Astrocyte of the cerebellum (primary cell): ENCODE results near the gene BAHCC1.

ENCODE experiments used
- DNase-seq: peaks from one replicate; pipeline ENCODE4 v3.0.0-alpha.2; 2011; ENCODE audit warnings: low read depth
- H3K4me3 ChIP-seq: 2 replicates; pipeline ENCODE4 v1.5.1; 2011; ENCODE audit warnings: mild to moderate bottlenecking, low read depth, low read length, moderate library complexity
- in situ Hi-C: cut with HindIII; loops from 2 replicates; pipeline ENCODE4 v1.10.0; 2017; ENCODE audit warnings: low sequenced_read_pairs
- TF ChIP-seq, protein P1 (sequence below): IDR thresholded peaks from 2 replicates; pipeline ENCODE4 v1.5.1; 2012; ENCODE audit warnings: low read length, low read depth, moderate library complexity, mild to moderate bottlenecking; ENCODE audit errors: missing control alignments

The BAHCC1 gene

DNA sequence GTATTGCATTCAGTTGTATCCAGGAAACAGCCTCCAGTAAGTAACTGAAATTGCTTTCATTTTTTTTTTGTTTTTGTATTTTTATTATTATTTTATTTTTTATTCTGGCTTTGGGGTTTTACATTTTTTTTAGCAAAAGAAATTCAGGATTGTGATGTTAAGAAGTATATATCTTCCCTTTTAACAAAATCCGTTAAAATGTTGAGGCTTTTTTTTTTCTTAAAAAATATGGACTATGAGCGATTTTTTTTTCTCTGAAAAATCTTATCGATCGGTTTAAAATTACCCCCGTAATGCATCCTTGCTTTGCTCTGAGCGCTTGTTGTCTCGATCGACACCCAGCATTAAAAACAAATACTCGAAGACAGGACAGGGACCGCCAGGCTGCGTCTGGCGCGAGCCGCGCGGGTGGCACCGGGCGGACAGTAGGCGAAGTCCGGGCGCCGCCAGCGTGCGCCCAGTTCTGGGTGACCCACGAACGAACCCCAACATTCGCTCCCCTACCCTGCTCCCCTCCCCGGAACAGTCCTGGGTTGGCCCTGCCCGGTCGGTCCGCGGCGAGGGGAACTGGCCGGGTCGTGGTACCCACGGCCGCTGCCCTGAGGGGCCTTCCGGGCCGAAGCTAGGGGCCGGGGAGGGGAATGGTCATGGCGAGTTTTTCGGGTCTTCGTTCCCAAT is 482 bp downstream of the BAHCC1 start:
- TF ChIP-seq, protein P1, sequence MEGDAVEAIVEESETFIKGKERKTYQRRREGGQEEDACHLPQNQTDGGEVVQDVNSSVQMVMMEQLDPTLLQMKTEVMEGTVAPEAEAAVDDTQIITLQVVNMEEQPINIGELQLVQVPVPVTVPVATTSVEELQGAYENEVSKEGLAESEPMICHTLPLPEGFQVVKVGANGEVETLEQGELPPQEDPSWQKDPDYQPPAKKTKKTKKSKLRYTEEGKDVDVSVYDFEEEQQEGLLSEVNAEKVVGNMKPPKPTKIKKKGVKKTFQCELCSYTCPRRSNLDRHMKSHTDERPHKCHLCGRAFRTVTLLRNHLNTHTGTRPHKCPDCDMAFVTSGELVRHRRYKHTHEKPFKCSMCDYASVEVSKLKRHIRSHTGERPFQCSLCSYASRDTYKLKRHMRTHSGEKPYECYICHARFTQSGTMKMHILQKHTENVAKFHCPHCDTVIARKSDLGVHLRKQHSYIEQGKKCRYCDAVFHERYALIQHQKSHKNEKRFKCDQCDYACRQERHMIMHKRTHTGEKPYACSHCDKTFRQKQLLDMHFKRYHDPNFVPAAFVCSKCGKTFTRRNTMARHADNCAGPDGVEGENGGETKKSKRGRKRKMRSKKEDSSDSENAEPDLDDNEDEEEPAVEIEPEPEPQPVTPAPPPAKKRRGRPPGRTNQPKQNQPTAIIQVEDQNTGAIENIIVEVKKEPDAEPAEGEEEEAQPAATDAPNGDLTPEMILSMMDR: no peak
- in situ Hi-C loops: loop anchor here (10.0 kb wide), 1 partner anchor 111 kb away; no protein-coding TSS in a partner anchor
- DNase-seq: no peak
- H3K4me3 ChIP-seq: peak overlapping the region; percentile 72

DNA sequence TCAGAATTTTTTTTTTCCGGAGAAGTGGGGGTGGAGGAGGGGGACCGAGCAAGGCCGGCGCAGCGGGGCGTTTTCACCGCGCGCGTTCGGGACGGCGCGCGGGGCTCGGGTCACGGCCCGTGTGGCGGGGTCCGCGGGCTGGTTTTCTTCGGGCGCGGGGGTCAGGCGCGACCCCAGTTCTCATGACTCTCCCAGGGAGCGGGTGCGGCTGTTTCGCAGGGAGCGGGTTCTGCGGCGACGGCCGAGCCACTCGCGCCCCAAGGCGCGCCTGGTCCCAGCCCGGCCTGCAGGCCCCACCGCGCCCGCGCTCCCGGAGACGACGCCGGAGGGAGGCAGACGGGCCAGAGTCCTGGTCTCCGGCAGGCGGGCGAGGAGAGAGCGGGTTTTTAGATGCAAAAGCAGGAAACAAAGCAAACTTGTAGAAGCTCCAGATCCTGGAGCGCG is 1.0 kb downstream of the BAHCC1 start:
- in situ Hi-C loops: loop anchor here (10.0 kb wide), 1 partner anchor 111 kb away; no protein-coding TSS in a partner anchor
- no peak for DNase-seq
- H3K4me3 ChIP-seq: peak overlapping the region; percentile 72
- TF ChIP-seq, protein P1: no peak

DNA sequence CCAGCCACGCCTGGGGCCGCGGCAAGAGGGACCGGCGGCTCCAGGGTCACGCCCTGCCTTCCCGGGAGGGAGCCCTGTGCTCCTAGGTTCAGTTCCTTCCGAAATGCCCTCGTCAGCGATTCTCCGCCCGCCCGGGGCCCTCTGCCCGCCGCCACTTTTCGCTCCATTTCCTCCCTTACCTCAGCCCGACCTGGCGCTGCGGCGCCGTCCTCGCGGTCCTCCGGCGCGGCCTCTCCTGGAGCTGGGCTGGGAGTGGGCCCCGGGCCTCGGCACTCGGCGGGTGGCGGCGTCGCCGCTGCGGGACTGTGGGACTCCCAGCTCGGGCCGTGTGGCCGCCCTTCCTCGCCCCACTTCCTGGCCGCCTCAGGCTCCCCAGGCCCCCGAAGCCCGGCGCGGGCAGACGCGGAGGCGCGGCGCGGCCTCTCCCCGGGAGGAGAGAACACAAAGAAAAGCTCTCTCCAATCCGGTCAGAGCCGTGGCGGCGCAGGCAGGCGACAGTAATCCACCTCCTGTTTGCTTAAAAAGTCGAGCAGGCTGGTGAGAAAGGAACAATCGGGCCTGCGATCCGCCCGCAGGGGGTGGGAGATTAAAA is 1.6 kb downstream of the BAHCC1 start:
- in situ Hi-C loops: loop anchor here (10.0 kb wide), 1 partner anchor 112 kb away; no protein-coding TSS in a partner anchor
- TF ChIP-seq, protein P1: no peak
- H3K4me3 ChIP-seq: peak overlapping the region; percentile 72
- no peak for DNase-seq

DNA sequence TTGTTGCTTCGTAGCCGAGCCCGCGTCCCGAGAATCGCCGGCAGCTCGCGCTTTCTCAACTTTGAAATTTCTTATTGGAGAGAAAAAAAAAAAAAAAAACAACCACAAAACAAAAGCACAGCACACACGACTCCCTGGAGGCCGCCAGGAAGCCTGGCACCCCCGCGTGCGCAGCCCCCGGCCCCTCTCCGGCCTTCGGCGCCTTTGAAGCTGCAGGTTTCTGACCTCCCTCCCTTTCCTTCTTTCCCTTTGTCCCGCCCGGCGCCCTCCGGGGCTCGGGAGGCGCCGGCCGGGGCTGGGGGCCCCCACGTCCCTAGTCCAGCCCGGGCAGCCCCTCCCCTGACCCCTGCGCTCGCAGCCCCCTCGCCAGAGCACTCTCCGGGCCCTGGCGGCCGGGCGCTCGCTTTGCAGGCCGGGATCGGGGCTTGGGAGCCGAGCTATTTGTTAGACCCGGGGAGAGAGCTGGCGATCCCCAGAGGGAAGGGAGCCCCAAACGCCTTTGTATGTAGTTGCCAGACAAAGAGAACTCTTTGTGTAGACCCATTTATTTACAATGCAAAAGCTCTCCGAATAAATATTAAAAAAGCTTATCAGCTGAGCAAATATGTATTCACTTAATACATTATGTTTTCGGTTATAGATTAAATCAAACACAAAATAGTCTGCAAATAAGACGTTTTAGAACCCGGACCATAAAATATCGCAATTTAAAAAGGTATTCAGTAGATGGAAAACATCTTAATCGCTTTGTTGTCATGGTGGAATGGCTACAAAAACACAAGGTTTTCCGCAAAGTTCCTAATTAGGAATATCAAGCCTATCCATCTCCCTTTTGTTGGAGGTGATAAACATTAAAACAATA is 2.3 kb downstream of the BAHCC1 start:
- peak overlapping the region; percentile 72 for H3K4me3 ChIP-seq
- DNase-seq: no peak
- TF ChIP-seq, protein P1: peak; percentile 27
- in situ Hi-C loops: loop anchor here (10.0 kb wide), 1 partner anchor 113 kb away; no protein-coding TSS in a partner anchor

DNA sequence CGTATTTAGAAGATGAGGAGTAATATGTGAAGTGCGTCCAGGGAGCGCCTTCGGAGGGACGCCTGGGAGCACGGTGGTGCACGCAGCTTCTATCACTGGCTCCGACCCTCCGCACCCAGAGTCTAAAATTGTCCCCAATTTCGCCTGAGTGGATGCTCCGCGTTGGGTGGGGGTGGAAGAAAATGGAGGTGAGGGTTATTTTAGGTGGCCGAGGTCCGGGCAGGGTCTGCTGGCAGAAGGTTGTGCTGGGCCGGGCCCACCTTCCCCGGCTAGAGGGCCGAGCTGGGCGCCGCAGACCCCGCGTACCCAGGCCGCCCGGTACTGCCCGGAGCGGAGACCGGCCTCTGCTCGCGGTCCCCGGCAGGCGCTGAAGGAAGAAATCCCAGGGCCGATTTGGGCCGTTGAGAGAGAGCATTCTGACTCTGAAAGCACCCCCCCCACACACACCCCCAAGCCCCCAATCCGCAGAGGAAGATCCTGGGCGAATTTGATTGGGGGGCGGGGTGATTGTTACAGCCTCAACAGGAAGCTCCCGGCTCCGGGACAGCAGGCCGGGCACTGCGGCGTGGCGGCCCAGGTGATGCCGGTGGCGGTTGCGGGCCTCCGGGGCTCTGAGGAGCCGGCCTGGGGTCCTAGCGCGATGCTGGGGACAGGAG is 3.0 kb downstream of the BAHCC1 start:
- in situ Hi-C loops: loop anchor here (10.0 kb wide), 1 partner anchor 114 kb away; no protein-coding TSS in a partner anchor
- H3K4me3 ChIP-seq: peak overlapping the region; percentile 72
- TF ChIP-seq, protein P1: no peak
- DNase-seq: no peak
